Measurements from ENCODE around the gene L2HGDH.

L2HGDH gene

DNA sequence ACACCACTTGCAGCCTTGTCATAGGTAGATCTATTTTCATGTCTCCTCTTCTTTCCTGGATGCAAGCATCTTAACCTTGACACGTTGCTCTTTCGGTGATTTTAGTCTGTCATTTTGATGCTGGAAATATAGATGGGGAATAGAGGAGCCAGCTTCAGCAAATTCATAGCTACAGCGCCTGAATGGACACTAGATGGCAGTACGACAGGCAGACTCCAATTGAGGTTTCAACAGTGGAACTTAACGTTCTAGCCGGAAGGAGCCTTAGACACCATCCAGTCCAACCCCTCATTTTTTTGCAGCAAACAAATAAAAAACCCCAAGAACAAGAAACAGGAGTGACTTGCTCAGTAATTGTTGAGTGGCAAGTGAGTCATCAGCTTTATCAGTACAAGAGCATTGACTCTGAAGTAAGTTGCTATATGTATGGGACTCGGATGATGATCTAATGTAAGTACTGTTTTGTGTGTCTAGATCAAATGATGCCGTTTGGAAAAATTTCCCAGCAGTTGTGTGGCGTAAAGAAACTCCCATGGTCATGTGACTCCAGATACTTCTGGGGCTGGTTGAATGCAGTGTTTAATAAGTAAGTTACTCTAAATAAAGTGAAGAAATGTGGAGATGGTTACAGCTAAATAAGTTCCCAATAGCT, 9.1 kb upstream of the L2HGDH start:
- no CpG with 5 or more reads among the region's 9 CpGs for WGBS (ENCODE audit: extremely low coverage, insufficient coverage, insufficient read length)
- Histone ChIP-seq H3K4me1 (ENCODE audit: control insufficient read depth in 1 of 2, insufficient read depth in 2 of 2, low read length in 2 of 2) (peaks cover 0 to 2% of the 10 kb centered on the region in 2 experiments), H4K12ac (ENCODE audit: low read depth, low read length) (no peak overlapping the region), H3K18ac (ENCODE audit: low read length) (no peak overlapping the region), H3K27ac (ENCODE audit: low read depth, low read length) (no peak overlapping the region), H2AFZ (ENCODE audit: insufficient read depth, low read length, poor library complexity) (no peak overlapping the region), H2AK5ac (ENCODE audit: low read length) (no peak overlapping the region), H3K9me3 (ENCODE audit: insufficient read depth, low read depth, low read length) (no peaks in the 10 kb centered on the region), H2BK5ac (ENCODE audit: low read depth, low read length, poor library complexity) (no peak overlapping the region), H3K4ac (ENCODE audit: low read depth, low read length) (no peak overlapping the region), H4K91ac (ENCODE audit: low read depth, low read length) (no peak overlapping the region), H3K4me3 (ENCODE audit: low read depth, low read length) (no peak overlapping the region), H2BK120ac (ENCODE audit: insufficient read depth, low read length, poor library complexity) (no peak overlapping the region), H3K4me2 (ENCODE audit: low read length) (peak overlapping the region; percentile 27), H3K36me3 (ENCODE audit: control insufficient read depth in 1 of 2, insufficient read depth in 2 of 2, low read length in 2 of 2) (peaks cover 0 to 4% of the 10 kb centered on the region in 2 experiments), H3K79me1 (ENCODE audit: low read length) (no peaks in the 10 kb centered on the region), H4K8ac (ENCODE audit: low read depth, low read length) (no peak overlapping the region), H3K79me2 (ENCODE audit: control insufficient read depth, insufficient read depth, low read length, poor library complexity) (no peaks in the 10 kb centered on the region), H3K27me3 (ENCODE audit: insufficient read depth, low read length) (no peaks in the 10 kb centered on the region), H3K23ac (ENCODE audit: low read length) (no peak overlapping the region), H2BK12ac (ENCODE audit: low read length) (no peak overlapping the region), H3K9ac (ENCODE audit: low read length) (no peak overlapping the region), H3K14ac (ENCODE audit: low read length) (no peak overlapping the region)
- peak; percentile 62 to 85 for DNase-seq

DNA sequence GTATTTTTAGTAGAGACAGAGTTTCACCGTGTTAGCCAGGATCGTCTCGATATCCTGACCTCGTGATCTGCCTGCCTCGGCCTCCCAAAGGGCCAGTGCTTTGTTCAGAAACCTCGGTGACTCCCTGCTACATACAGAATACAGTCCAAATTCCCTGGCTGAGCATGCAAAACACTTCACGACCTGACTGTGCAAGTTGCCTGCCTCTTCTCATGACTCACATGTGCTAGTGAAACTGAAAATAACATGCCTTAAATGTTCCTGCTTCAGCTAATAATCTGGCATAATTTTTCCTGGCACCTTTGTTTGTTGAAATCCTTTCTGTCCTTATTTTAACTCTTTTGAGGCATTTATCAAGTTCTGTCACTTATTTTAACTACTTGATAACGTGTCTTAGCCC, 8.3 kb upstream of the L2HGDH start:
- Histone ChIP-seq H2AK5ac (ENCODE audit: low read length) (no peak overlapping the region), H3K9me3 (ENCODE audit: insufficient read depth, low read depth, low read length) (no peaks in the 10 kb centered on the region), H2BK5ac (ENCODE audit: low read depth, low read length, poor library complexity) (no peak overlapping the region), H2AFZ (ENCODE audit: insufficient read depth, low read length, poor library complexity) (no peak overlapping the region), H3K4me3 (ENCODE audit: low read depth, low read length) (no peak overlapping the region), H4K12ac (ENCODE audit: low read depth, low read length) (no peak overlapping the region), H3K4ac (ENCODE audit: low read depth, low read length) (no peak overlapping the region), H2BK12ac (ENCODE audit: low read length) (no peak overlapping the region), H3K23ac (ENCODE audit: low read length) (no peak overlapping the region), H3K9ac (ENCODE audit: low read length) (no peak overlapping the region), H3K79me1 (ENCODE audit: low read length) (no peaks in the 10 kb centered on the region), H2BK120ac (ENCODE audit: insufficient read depth, low read length, poor library complexity) (no peak overlapping the region), H3K14ac (ENCODE audit: low read length) (no peak overlapping the region), H4K91ac (ENCODE audit: low read depth, low read length) (no peak overlapping the region), H3K36me3 (ENCODE audit: control insufficient read depth in 1 of 2, insufficient read depth in 2 of 2, low read length in 2 of 2) (peaks cover 0 to 4% of the 10 kb centered on the region in 2 experiments), H3K4me2 (ENCODE audit: low read length) (no peak overlapping the region), H4K8ac (ENCODE audit: low read depth, low read length) (no peak overlapping the region), H3K79me2 (ENCODE audit: control insufficient read depth, insufficient read depth, low read length, poor library complexity) (no peaks in the 10 kb centered on the region), H3K27me3 (ENCODE audit: insufficient read depth, low read length) (no peaks in the 10 kb centered on the region), H3K4me1 (ENCODE audit: control insufficient read depth in 1 of 2, insufficient read depth in 2 of 2, low read length in 2 of 2) (peaks cover 0 to 2% of the 10 kb centered on the region in 2 experiments), H3K27ac (ENCODE audit: low read depth, low read length) (no peak overlapping the region), H3K18ac (ENCODE audit: low read length) (no peak overlapping the region)
- peak; percentile 29 to 48 for DNase-seq
- WGBS (ENCODE audit: extremely low coverage, insufficient coverage, insufficient read length), result no CpG with 5 or more reads among the region's 8 CpGs

DNA sequence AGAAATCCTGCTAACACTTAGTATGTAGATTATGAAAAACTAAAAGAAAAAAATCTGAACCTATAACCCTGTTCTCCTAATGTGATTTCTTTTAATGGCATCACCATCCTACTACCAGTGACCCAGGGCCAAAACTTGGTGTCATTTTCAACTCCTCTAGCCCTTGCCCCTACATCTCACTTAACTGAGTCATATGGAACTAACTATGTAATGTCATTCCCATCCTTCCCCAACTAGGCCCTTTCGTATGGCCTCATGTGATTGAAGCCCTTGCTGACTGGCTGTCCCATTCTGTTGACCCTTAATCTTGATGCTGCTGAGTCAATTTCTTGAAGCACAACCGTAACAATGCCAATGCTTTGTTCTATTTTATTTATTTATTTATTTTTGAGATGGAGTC, 7.7 kb upstream of the L2HGDH start:
- Histone ChIP-seq H3K23ac (ENCODE audit: low read length) (no peak overlapping the region), H3K27ac (ENCODE audit: low read depth, low read length) (no peak overlapping the region), H3K14ac (ENCODE audit: low read length) (no peak overlapping the region), H3K4me1 (ENCODE audit: control insufficient read depth in 1 of 2, insufficient read depth in 2 of 2, low read length in 2 of 2) (peaks cover 0 to 2% of the 10 kb centered on the region in 2 experiments), H2BK12ac (ENCODE audit: low read length) (no peak overlapping the region), H3K4me2 (ENCODE audit: low read length) (no peak overlapping the region), H3K79me2 (ENCODE audit: control insufficient read depth, insufficient read depth, low read length, poor library complexity) (no peaks in the 10 kb centered on the region), H3K79me1 (ENCODE audit: low read length) (no peaks in the 10 kb centered on the region), H3K4ac (ENCODE audit: low read depth, low read length) (no peak overlapping the region), H2AK5ac (ENCODE audit: low read length) (no peak overlapping the region), H3K18ac (ENCODE audit: low read length) (no peak overlapping the region), H4K8ac (ENCODE audit: low read depth, low read length) (no peak overlapping the region), H2AFZ (ENCODE audit: insufficient read depth, low read length, poor library complexity) (no peak overlapping the region), H3K4me3 (ENCODE audit: low read depth, low read length) (no peak overlapping the region), H2BK5ac (ENCODE audit: low read depth, low read length, poor library complexity) (no peak overlapping the region), H3K9me3 (ENCODE audit: insufficient read depth, low read depth, low read length) (no peaks in the 10 kb centered on the region), H4K91ac (ENCODE audit: low read depth, low read length) (no peak overlapping the region), H4K12ac (ENCODE audit: low read depth, low read length) (no peak overlapping the region), H3K36me3 (ENCODE audit: control insufficient read depth in 1 of 2, insufficient read depth in 2 of 2, low read length in 2 of 2) (peaks cover 1 to 4% of the 10 kb centered on the region in 2 experiments), H3K27me3 (ENCODE audit: insufficient read depth, low read length) (no peaks in the 10 kb centered on the region), H3K9ac (ENCODE audit: low read length) (no peak overlapping the region), H2BK120ac (ENCODE audit: insufficient read depth, low read length, poor library complexity) (no peak overlapping the region)
- no CpG with 5 or more reads among the region's 2 CpGs for WGBS (ENCODE audit: extremely low coverage, insufficient coverage, insufficient read length)
- peak; percentile 27 to 50 for DNase-seq

DNA sequence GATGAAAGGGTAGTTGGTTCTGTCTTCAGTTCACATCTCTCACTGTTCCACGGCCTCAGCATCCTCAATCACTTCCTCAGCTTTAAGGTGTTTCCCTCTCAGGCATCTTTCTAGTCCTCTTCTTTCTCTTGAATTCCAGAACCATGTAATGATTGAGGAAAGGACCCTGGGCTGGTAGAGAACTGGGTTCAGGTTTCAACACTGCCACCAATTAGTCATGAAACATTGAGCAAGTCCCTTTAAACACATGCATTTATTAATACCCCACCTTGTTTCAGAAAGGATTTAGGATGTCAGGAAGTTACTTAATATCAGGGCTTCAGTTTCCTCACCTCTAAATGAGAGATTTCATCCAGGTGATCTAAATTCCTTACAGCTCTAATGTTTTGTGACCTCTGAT, 7.3 kb upstream of the L2HGDH start:
- no peak overlapping the region for H4K12ac ChIP-seq (ENCODE audit: low read depth, low read length)
- no peak overlapping the region for H2AK5ac ChIP-seq (ENCODE audit: low read length)
- H3K79me2 ChIP-seq (ENCODE audit: control insufficient read depth, insufficient read depth, low read length, poor library complexity), result no peaks in the 10 kb centered on the region
- no peak overlapping the region for H2BK12ac ChIP-seq (ENCODE audit: low read length)
- H3K79me1 ChIP-seq (ENCODE audit: low read length), result no peaks in the 10 kb centered on the region
- H3K9me3 ChIP-seq (ENCODE audit: insufficient read depth, low read depth, low read length), result peaks cover 1% of the 10 kb centered on the region
- no peaks in the 10 kb centered on the region for H3K27me3 ChIP-seq (ENCODE audit: insufficient read depth, low read length)
- peak in 1 of 2 donors; percentile 31 for DNase-seq
- no peak overlapping the region for H3K4me3 ChIP-seq (ENCODE audit: low read depth, low read length)
- H3K4me1 ChIP-seq (ENCODE audit: control insufficient read depth in 1 of 2, insufficient read depth in 2 of 2, low read length in 2 of 2), result peaks cover 0 to 2% of the 10 kb centered on the region in 2 experiments
- H2BK120ac ChIP-seq (ENCODE audit: insufficient read depth, low read length, poor library complexity), result no peak overlapping the region
- no CpG with 5 or more reads among the region's 1 CpG for WGBS (ENCODE audit: extremely low coverage, insufficient coverage, insufficient read length)
- H3K9ac ChIP-seq (ENCODE audit: low read length), result no peak overlapping the region
- no peak overlapping the region for H2BK5ac ChIP-seq (ENCODE audit: low read depth, low read length, poor library complexity)
- no peak overlapping the region for H3K4ac ChIP-seq (ENCODE audit: low read depth, low read length)
- H3K36me3 ChIP-seq (ENCODE audit: control insufficient read depth in 1 of 2, insufficient read depth in 2 of 2, low read length in 2 of 2), result peaks cover 4 to 7% of the 10 kb centered on the region in 2 experiments
- H3K4me2 ChIP-seq (ENCODE audit: low read length), result no peak overlapping the region
- H4K8ac ChIP-seq (ENCODE audit: low read depth, low read length), result no peak overlapping the region
- no peak overlapping the region for H3K18ac ChIP-seq (ENCODE audit: low read length)
- no peak overlapping the region for H3K23ac ChIP-seq (ENCODE audit: low read length)
- H4K91ac ChIP-seq (ENCODE audit: low read depth, low read length), result no peak overlapping the region
- no peak overlapping the region for H3K27ac ChIP-seq (ENCODE audit: low read depth, low read length)
- H2AFZ ChIP-seq (ENCODE audit: insufficient read depth, low read length, poor library complexity), result no peak overlapping the region
- no peak overlapping the region for H3K14ac ChIP-seq (ENCODE audit: low read length)
